Nephron (organoid): Measurements from ENCODE around the gene PRKAA1.

Experiments
- H3K27ac Mint-ChIP-seq, 3 experiments: 2 replicates each; pipeline ENCODE4 v1.8.0; 2020; ENCODE audit warnings: mixed read lengths in 3 of 3, mild to moderate bottlenecking in 2 of 3, moderate library complexity in 1 of 3
- H3K27me3 Mint-ChIP-seq: 2 replicates; pipeline ENCODE4 v1.8.0; 2021; ENCODE audit warnings: low read depth, mild to moderate bottlenecking, moderate library complexity, mixed read lengths
- H3K36me3 Mint-ChIP-seq: 2 replicates; pipeline ENCODE4 v1.8.0; 2020; ENCODE audit warnings: low read depth, mixed read lengths
- H3K4me1 Mint-ChIP-seq: 2 replicates; pipeline ENCODE4 v1.8.0; 2020; ENCODE audit warnings: mixed read lengths
- H3K4me3 Mint-ChIP-seq, 3 experiments: 2 replicates each; pipeline ENCODE4 v1.8.0; 2020; ENCODE audit warnings: mild to moderate bottlenecking in 3 of 3, mixed read lengths in 3 of 3, moderate library complexity in 2 of 3
- H3K9me3 Mint-ChIP-seq: 2 replicates; pipeline ENCODE4 v1.8.0; 2020; ENCODE audit warnings: mixed read lengths
- TF ChIP-seq, protein P1 (sequence below), 3 experiments: fragments of 200-600 bp; sonication (generic); IDR thresholded peaks; one replicate each; pipeline ENCODE4 v1.5.0; 2021; ENCODE audit warnings: antibody characterized with exemption in 3 of 3; ENCODE audit not compliant: unreplicated experiment in 3 of 3

PRKAA1 gene

GRCh38 chr5:40781843-40782409 is 16.2 kb downstream of the PRKAA1 start:
- H3K27me3 Mint-ChIP-seq, result no peaks in the 10 kb centered on the region
- H3K4me1 Mint-ChIP-seq, result no peaks in the 10 kb centered on the region
- TF ChIP-seq, protein P1, sequence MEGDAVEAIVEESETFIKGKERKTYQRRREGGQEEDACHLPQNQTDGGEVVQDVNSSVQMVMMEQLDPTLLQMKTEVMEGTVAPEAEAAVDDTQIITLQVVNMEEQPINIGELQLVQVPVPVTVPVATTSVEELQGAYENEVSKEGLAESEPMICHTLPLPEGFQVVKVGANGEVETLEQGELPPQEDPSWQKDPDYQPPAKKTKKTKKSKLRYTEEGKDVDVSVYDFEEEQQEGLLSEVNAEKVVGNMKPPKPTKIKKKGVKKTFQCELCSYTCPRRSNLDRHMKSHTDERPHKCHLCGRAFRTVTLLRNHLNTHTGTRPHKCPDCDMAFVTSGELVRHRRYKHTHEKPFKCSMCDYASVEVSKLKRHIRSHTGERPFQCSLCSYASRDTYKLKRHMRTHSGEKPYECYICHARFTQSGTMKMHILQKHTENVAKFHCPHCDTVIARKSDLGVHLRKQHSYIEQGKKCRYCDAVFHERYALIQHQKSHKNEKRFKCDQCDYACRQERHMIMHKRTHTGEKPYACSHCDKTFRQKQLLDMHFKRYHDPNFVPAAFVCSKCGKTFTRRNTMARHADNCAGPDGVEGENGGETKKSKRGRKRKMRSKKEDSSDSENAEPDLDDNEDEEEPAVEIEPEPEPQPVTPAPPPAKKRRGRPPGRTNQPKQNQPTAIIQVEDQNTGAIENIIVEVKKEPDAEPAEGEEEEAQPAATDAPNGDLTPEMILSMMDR (IDR thresholded peaks at IDR 0.05; ENCODE audit: unreplicated experiment in 3 of 3), result no peak
- H3K36me3 Mint-ChIP-seq, result peaks cover 15% of the 10 kb centered on the region
- no peak overlapping the region for H3K27ac Mint-ChIP-seq
- no peak overlapping the region for H3K4me3 Mint-ChIP-seq
- H3K9me3 Mint-ChIP-seq, result peaks cover 6% of the 10 kb centered on the region

- Mint-ChIP-seq H3K4me3 (no peak overlapping the region), H3K36me3 (peaks cover 17% of the 10 kb centered on the region), H3K27ac (no peak overlapping the region), H3K4me1 (no peaks in the 10 kb centered on the region), H3K9me3 (peaks cover 3% of the 10 kb centered on the region), H3K27me3 (no peaks in the 10 kb centered on the region)
- TF ChIP-seq, protein P1 (IDR thresholded peaks at IDR 0.05; ENCODE audit: unreplicated experiment in 3 of 3), result no peak
Measured at GRCh38 chr5:40780858-40781257, 17.3 kb downstream of the PRKAA1 start.

- Mint-ChIP-seq H3K9me3 (no peaks in the 10 kb centered on the region), H3K27me3 (no peaks in the 10 kb centered on the region), H3K4me3 (no peak overlapping the region), H3K27ac (no peak overlapping the region), H3K36me3 (peaks cover 18% of the 10 kb centered on the region), H3K4me1 (no peaks in the 10 kb centered on the region)
- TF ChIP-seq, protein P1 (IDR thresholded peaks at IDR 0.05; ENCODE audit: unreplicated experiment in 3 of 3), result no peak
Measured at GRCh38 chr5:40780199-40780598, 18.0 kb downstream of the PRKAA1 start.

DNA sequence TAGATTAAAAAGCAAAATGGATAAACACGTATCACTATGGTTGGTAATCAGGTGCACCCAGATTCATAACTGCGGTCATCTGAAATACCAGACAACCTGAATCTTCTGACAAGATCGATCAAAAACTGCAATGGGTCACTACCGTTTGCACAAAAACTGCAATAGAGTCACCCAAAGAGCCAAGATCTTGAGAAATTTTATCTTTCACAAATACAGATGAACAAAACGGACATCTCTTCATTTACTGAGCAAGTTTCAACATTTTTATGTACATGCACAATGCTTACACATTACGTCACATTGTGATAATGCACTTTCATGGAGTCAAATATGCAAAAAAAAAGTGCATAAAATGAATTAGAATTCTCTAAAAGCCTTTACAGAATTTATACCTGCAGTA is 18.6 kb downstream of the PRKAA1 start:
- TF ChIP-seq, protein P1 (IDR thresholded peaks at IDR 0.05; ENCODE audit: unreplicated experiment in 3 of 3), result no peak
- no peak overlapping the region for H3K4me3 Mint-ChIP-seq
- H3K27me3 Mint-ChIP-seq, result no peaks in the 10 kb centered on the region
- H3K9me3 Mint-ChIP-seq, result no peaks in the 10 kb centered on the region
- H3K4me1 Mint-ChIP-seq, result no peaks in the 10 kb centered on the region
- H3K36me3 Mint-ChIP-seq, result peaks cover 24% of the 10 kb centered on the region
- H3K27ac Mint-ChIP-seq, result no peak overlapping the region

GRCh38 chr5:40778133-40778532 is 20.0 kb downstream of the PRKAA1 start:
- Mint-ChIP-seq H3K36me3 (peaks cover 33% of the 10 kb centered on the region), H3K4me1 (no peaks in the 10 kb centered on the region), H3K9me3 (no peaks in the 10 kb centered on the region), H3K4me3 (no peak overlapping the region), H3K27ac (no peak overlapping the region), H3K27me3 (no peaks in the 10 kb centered on the region)
- TF ChIP-seq, protein P1 (IDR thresholded peaks at IDR 0.05; ENCODE audit: unreplicated experiment in 3 of 3), result no peak

DNA sequence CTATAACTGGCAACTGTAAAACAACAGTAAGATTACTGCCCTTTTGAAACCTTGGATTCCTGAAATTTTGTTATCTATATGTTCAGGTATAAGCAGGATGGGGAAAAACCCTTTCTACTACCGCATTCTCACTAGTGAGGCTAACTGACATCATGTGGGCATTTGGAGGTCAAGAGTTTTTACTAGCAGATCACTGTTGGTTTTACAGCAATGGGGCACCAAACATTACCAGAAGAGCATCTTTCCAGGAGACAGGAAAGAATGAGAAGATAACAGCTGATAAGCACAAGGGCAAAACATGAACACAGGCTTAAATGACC is 21.6 kb downstream of the PRKAA1 start:
- H3K36me3 Mint-ChIP-seq, result peaks cover 44% of the 10 kb centered on the region
- no peaks in the 10 kb centered on the region for H3K27me3 Mint-ChIP-seq
- no peaks in the 10 kb centered on the region for H3K4me1 Mint-ChIP-seq
- H3K4me3 Mint-ChIP-seq, result no peak overlapping the region
- H3K27ac Mint-ChIP-seq, result no peak overlapping the region
- TF ChIP-seq, protein P1 (IDR thresholded peaks at IDR 0.05; ENCODE audit: unreplicated experiment in 3 of 3), result no peak
- H3K9me3 Mint-ChIP-seq, result no peaks in the 10 kb centered on the region
